ENCODE data around the gene PAK1.

PAK1 gene

GRCh38 chr11:77359481-77359880, 114.4 kb downstream of the PAK1 start:
- H3F3A ChIP-seq (ENCODE audit: insufficient read depth) = no peaks in the 10 kb centered on the region
- no peak overlapping the region for H3K4me2 ChIP-seq (ENCODE audit: low read depth, low read length, poor library complexity, severe bottlenecking)
- no peaks in the 10 kb centered on the region for H3K9me2 ChIP-seq (replicated peaks; ENCODE audit: insufficient read depth, low read length)
- H3K36me3 ChIP-seq (ENCODE audit: low read length) = no peaks in the 10 kb centered on the region
- no peaks in the 10 kb centered on the region for H3K9me3 ChIP-seq (ENCODE audit: insufficient read depth, low read length)
- H3K9ac ChIP-seq (ENCODE audit: low read length) = no peak overlapping the region
- H3K27me3 ChIP-seq (ENCODE audit: low read length) = no peaks in the 10 kb centered on the region
- no peaks in the 10 kb centered on the region for H4K20me1 ChIP-seq (ENCODE audit: low read depth, low read length)
- TF ChIP-seq EZH2phosphoT487 (conservative IDR thresholded peaks at IDR 0.05; ENCODE audit: low read length) = no peak
- TF ChIP-seq CTCF (IDR thresholded peaks at IDR 0.05; ENCODE audit: insufficient read depth, low read length, poor library complexity, severe bottlenecking) = no peak
- no peak overlapping the region for H3K27ac ChIP-seq (ENCODE audit: low read depth, low read length)
- no peak overlapping the region for H2AFZ ChIP-seq (ENCODE audit: low read depth, low read length, severe bottlenecking)
- H3K4me3 ChIP-seq (ENCODE audit: insufficient read depth, low read length, poor library complexity, severe bottlenecking) = no peak overlapping the region
- H3K79me2 ChIP-seq (ENCODE audit: insufficient read depth, low read length) = no peaks in the 10 kb centered on the region

- Histone ChIP-seq H3K4me3 (ENCODE audit: insufficient read depth, low read length, poor library complexity, severe bottlenecking) (no peak overlapping the region), H2AFZ (ENCODE audit: low read depth, low read length, severe bottlenecking) (no peak overlapping the region), H3K4me2 (ENCODE audit: low read depth, low read length, poor library complexity, severe bottlenecking) (no peak overlapping the region), H3K27ac (ENCODE audit: low read depth, low read length) (no peak overlapping the region), H3K79me2 (ENCODE audit: insufficient read depth, low read length) (no peaks in the 10 kb centered on the region), H3K36me3 (ENCODE audit: low read length) (no peaks in the 10 kb centered on the region), H3K9ac (ENCODE audit: low read length) (no peak overlapping the region), H3K9me3 (ENCODE audit: insufficient read depth, low read length) (no peaks in the 10 kb centered on the region), H3K9me2 (replicated peaks; ENCODE audit: insufficient read depth, low read length) (no peaks in the 10 kb centered on the region), H3F3A (ENCODE audit: insufficient read depth) (no peaks in the 10 kb centered on the region), H3K27me3 (ENCODE audit: low read length) (no peaks in the 10 kb centered on the region), H4K20me1 (ENCODE audit: low read depth, low read length) (no peaks in the 10 kb centered on the region)
- TF ChIP-seq CTCF (IDR thresholded peaks at IDR 0.05; ENCODE audit: insufficient read depth, low read length, poor library complexity, severe bottlenecking) (no peak), EZH2phosphoT487 (conservative IDR thresholded peaks at IDR 0.05; ENCODE audit: low read length) (no peak)
Measured at GRCh38 chr11:77353131-77353530, 120.8 kb downstream of the PAK1 start.

- Histone ChIP-seq H3K27ac (ENCODE audit: low read depth, low read length) (no peak overlapping the region), H3K27me3 (ENCODE audit: low read length) (no peaks in the 10 kb centered on the region), H3K9me3 (ENCODE audit: insufficient read depth, low read length) (no peaks in the 10 kb centered on the region), H3K79me2 (ENCODE audit: insufficient read depth, low read length) (no peaks in the 10 kb centered on the region), H3K36me3 (ENCODE audit: low read length) (no peaks in the 10 kb centered on the region), H3F3A (ENCODE audit: insufficient read depth) (no peaks in the 10 kb centered on the region), H3K9me2 (replicated peaks; ENCODE audit: insufficient read depth, low read length) (no peaks in the 10 kb centered on the region), H3K4me3 (ENCODE audit: insufficient read depth, low read length, poor library complexity, severe bottlenecking) (no peak overlapping the region), H2AFZ (ENCODE audit: low read depth, low read length, severe bottlenecking) (no peak overlapping the region), H4K20me1 (ENCODE audit: low read depth, low read length) (no peaks in the 10 kb centered on the region), H3K9ac (ENCODE audit: low read length) (no peak overlapping the region), H3K4me2 (ENCODE audit: low read depth, low read length, poor library complexity, severe bottlenecking) (no peak overlapping the region)
- TF ChIP-seq EZH2phosphoT487 (conservative IDR thresholded peaks at IDR 0.05; ENCODE audit: low read length) = no peak
- TF ChIP-seq CTCF (IDR thresholded peaks at IDR 0.05; ENCODE audit: insufficient read depth, low read length, poor library complexity, severe bottlenecking) = no peak
Measured at GRCh38 chr11:77351281-77351886, 122.5 kb downstream of the PAK1 start.

Data from SU-DHL-6 (cell line).